Measurements from ENCODE around the gene SRGAP3.
A peak's percentile ranks its signal among the peaks of the same experiment; 100 is the strongest.

The SRGAP3 gene

GRCh38 chr3:9169956-9170850 is 79.2 kb downstream of the SRGAP3 start:
- no peak for DNase-seq

- no peak for DNase-seq
Measured at GRCh38 chr3:9169326-9169725, 80.1 kb downstream of the SRGAP3 start.

- peak; percentile 10 for DNase-seq
Measured at GRCh38 chr3:9168241-9168741, 81.2 kb downstream of the SRGAP3 start.

- no peak for DNase-seq
Measured at GRCh38 chr3:9167222-9167621, 82.2 kb downstream of the SRGAP3 start.

GRCh38 chr3:9165421-9165820 is 84.0 kb downstream of the SRGAP3 start:
- DNase-seq: no peak

GRCh38 chr3:9163289-9163688 is 86.2 kb downstream of the SRGAP3 start:
- DNase-seq: no peak

- no peak for DNase-seq
Measured at GRCh38 chr3:9161811-9162210, 87.6 kb downstream of the SRGAP3 start.

GRCh38 chr3:9161298-9161697 is 88.1 kb downstream of the SRGAP3 start:
- no peak for DNase-seq

GRCh38 chr3:9158865-9159630 is 90.4 kb downstream of the SRGAP3 start:
- DNase-seq: no peak

GRCh38 chr3:9157651-9158362 is 91.6 kb downstream of the SRGAP3 start:
- no peak for DNase-seq

- DNase-seq: no peak
Measured at GRCh38 chr3:9156604-9157003, 92.8 kb downstream of the SRGAP3 start.

- DNase-seq: no peak
Measured at GRCh38 chr3:9155028-9155427, 94.4 kb downstream of the SRGAP3 start.

GRCh38 chr3:9153904-9154619 is 95.4 kb downstream of the SRGAP3 start:
- DNase-seq: no peak

- DNase-seq: no peak
Measured at GRCh38 chr3:9151240-9151639, 98.2 kb downstream of the SRGAP3 start.

GRCh38 chr3:9149566-9149965 is 99.9 kb downstream of the SRGAP3 start:
- no peak for DNase-seq

- no peak for DNase-seq
Measured at GRCh38 chr3:9147896-9148266, 101.6 kb downstream of the SRGAP3 start.

GRCh38 chr3:9147215-9147895 is 102.1 kb downstream of the SRGAP3 start:
- DNase-seq: no peak

GRCh38 chr3:9146367-9147071 is 102.9 kb downstream of the SRGAP3 start:
- no peak for DNase-seq

- no peak for DNase-seq
Measured at GRCh38 chr3:9143184-9143583, 106.3 kb downstream of the SRGAP3 start.

GRCh38 chr3:9142362-9142761 is 107.1 kb downstream of the SRGAP3 start:
- DNase-seq: no peak

- DNase-seq: no peak
Measured at GRCh38 chr3:9141928-9142289, 107.5 kb downstream of the SRGAP3 start.
